NCI-H2029 treated with DMSO at 0.1 percent for 48 hours (cell line): Measurements from ENCODE around the gene GP1BA.
"Not testable (repeated sequence)": the region's sequence is repeated elsewhere in the genome, so short reads cannot be mapped to it uniquely, and the experiment has no call there.

ENCODE experiments used
- DNase-seq: peaks from one replicate; lab custom pipeline; 2025; lab: John Stamatoyannopoulos, UW

The GP1BA gene

GRCh38 chr17:4901648-4902344, 30.3 kb upstream of the GP1BA start:
- DNase-seq = no peak

- DNase-seq = no peak
Observed at GRCh38 chr17:4902540-4902939, 29.5 kb upstream of the GP1BA start.

- peak; percentile 43 for DNase-seq
Observed at GRCh38 chr17:4903051-4903818, 28.8 kb upstream of the GP1BA start, which contains the start of gene CHRNE. Gene CHRNE, minus strand, starts transcription at chr17:4903098. Its CDS starts 35 bp downstream, at chr17:4903063.

DNA sequence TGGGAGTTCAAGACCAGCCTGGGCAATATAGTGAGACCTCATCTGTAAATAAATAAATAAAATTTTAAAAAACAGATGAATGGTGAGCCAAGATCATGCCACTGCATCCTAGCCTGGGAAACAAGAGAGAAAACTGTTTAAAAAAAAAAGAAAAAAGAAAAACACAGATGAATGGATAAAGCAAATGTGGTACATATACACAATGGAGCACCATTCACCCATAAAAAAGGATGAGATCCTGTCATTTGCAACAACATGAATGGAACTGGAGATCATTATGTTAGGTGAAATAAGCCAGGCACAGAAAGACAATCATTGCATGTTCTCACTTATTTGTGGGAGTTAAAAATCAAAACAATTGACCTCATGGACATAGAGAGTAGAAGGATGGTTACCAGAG, 25.4 kb upstream of the GP1BA start:
- DNase-seq = not testable (repeated sequence)

DNA sequence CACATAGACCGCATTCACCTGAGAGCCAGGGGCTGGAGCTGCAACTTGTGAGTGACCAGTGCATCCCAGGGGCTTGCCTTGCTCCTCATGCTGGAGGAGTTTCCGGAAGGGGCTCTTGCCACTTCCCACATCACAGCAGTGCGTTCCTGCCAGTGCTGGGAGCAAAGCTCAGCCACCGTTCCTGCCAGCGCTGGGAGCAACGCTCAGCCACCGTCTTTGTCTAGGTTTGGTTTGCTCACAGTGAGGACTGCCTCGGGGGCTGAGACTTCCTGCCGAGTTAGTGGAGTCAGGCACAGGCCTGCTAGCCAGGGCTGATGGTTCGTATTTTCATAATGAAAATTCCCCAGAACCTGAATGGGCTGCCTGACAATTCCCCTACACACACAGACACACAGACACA, 23.8 kb upstream of the GP1BA start:
- no peak for DNase-seq

DNA sequence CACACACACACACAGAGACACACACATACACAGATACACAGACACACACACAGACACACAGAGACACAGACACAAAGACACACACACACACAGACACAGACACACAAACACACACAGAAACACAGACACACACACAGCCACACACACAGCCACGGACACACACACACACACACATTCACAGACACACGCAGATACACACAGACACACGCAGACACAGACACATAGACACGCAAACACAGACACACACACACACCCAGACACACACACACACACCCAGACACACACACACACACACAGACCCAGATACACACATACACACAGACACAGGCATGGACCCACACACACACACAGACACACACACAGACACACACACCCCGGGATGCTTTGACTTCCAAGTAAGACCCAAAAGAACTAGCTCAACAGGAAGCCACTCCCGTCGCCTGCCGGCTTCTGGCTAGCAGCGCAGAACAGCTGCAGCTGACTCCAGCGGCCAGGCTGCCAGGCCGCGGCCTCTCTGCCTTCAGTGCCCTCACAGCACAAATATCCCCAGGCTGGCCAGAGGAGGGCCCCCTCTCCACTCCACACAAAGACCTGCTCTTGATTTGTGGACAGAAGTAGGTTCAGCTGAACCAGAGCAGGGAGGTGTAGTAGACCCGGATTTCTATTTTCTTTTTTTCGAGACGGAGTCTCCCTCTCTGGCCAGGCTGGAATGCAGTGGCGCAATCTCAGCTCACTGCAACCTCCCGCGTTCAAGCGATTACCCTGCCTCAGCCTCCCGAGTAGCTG, 23.2 kb upstream of the GP1BA start:
- peak; percentile 35 for DNase-seq

- DNase-seq = no peak
Observed at GRCh38 chr17:4913994-4914393, 18.1 kb upstream of the GP1BA start.

DNA sequence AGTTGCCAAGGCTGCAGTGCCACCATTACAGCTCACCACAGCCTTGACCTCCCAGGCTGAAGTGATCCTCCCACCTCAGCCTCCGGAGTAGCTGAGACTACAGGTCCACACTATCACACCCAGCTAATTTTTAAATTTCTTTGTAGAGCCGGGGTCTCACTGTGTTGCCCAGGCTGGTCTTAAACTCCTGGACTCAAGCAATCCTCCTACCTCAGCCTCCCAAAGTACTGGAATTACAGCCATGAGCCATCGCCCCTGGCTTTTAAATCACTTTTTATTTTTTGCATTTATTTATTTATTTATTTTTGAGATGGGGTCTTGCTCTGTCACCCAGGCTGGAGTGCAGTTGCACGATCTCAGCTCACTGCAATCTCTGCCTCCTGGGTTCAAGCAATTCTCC, 17.5 kb upstream of the GP1BA start:
- DNase-seq = not testable (repeated sequence)

DNA sequence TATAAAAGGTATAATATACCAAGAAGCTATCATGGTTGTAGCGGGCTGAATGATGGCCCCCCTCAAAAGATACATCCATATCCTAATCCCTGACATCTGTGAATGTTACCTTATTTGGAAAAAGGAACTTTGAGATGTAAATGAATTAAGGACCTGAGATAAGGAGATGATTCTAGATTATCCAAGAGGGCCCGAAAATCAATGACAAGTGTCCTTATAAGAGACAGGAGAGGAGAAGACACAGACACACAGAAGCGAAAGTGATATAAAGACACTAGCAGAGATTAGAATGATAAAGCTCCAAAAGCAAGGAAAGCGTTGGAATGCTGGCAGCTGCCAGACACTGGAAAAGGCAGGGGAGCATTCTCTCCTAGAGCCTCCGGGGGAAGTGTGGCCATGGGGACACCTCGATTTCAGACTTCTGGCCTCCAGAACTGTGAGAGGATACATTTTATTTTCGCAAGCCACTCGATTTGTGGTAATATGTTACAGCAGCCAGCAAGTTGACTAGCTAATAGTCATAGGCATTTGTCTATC, 12.5 kb upstream of the GP1BA start:
- no peak for DNase-seq

DNA sequence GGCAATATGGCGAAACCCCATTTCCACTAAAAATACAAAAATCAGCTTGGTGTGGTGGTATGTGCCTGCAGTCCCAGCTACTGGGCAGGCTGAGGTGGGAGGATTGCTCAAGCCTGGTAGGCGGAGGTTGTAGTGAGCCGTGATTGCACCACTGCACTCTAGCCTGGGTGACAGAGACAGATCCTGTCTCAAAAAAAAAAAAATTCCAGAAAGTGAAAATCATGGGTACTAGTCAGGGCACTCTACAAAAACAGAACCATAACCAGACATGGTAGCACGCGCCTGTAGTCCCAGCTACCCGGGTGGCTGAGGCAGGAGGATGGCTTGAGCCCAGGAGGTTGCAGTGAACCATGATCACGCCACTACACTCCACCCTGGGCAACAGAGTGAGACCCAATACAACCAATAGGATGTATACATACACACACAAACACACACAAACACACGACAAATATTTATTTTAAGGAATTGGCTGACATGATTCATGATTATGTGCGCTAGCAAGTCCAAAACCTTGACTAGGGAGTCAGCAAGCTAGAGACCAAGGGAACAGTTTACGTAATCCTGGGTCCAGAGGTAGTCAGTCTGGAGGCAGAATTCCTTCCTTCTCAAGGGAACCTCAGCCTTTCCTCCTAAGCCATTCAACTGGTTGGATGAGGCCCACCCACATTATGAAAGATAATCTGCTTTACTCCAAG, 11.6 kb upstream of the GP1BA start:
- DNase-seq = no peak

- no peak for DNase-seq
Observed at GRCh38 chr17:4921320-4921719, 10.8 kb upstream of the GP1BA start.

GRCh38 chr17:4926577-4927335, 5.3 kb upstream of the GP1BA start:
- DNase-seq = not testable (repeated sequence)

GRCh38 chr17:4928881-4929280, 3.2 kb upstream of the GP1BA start:
- no peak for DNase-seq

GRCh38 chr17:4932756-4933155, 679 bp downstream of the GP1BA start:
- DNase-seq = no peak

- DNase-seq = no peak
Observed at GRCh38 chr17:4933646-4934045, 1.6 kb downstream of the GP1BA start.

- no peak for DNase-seq
Observed at GRCh38 chr17:4934173-4934979, 2.3 kb downstream of the GP1BA start.

DNA sequence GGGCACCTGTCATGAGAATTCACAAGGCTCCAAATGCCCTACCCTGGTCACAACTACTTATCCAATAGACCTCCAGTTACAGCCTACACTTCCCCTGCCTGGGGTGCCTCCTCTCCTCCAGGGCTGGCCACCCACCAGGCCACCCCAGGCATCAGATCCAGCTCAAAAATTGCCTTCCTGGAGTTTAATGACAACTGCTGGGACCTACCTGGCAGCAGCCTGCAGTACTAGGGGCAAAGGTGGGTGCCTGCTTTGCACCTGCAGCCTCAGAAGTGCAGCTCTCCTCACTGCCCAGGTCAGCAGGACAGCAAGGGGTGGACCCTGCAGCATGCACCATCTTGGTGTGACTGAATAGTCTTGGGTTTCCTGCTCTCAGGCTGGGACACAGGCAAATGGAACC, 3.6 kb downstream of the GP1BA start:
- no peak for DNase-seq

DNA sequence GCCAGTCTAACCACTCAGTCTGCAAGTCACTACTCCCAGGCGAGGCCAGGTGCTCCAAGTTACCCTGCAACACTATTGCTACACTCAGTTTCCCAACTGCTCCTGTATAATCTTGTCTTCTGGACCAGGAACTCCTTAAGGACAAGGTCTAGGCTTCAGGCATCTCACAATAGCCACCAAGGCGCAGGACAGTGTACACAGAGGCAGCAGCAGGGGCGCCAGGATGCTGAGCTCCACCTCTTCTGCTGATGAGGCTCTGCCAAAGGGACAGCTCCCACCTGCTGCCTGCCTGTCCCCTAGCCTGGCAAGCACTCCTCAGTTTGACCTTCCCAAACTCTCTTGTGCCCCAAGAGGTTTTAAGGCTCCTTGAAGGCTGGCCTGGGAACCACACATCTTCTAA, 4.4 kb downstream of the GP1BA start:
- no peak for DNase-seq

DNA sequence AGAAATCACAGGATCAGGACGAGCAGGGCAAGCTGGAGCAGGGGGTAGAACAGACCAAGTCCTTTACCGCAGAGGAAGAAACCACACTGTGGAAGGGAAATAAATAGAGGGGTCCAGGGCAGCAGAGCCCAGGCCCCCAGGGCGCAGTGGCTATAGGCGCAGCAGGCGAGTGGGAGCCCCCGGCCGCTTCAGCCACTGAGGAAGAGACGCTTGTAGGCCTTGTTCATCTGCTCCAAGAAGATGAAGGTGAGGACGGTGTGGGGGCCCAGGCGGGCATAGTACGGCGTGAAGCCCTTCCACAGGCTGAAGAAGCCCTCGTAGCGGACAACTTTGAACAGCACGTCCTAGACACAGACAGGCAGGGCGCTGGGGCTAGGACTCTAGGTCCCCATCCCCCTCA, 5.5 kb downstream of the GP1BA start:
- DNase-seq = no peak

GRCh38 chr17:4938069-4938491, 6.0 kb downstream of the GP1BA start:
- no peak for DNase-seq
